Vagina (tissue), 2 donors: Measurements from ENCODE around the gene STK26.

Experiments used
- CTCF ChIP-seq, 3 experiments: fragments of 450-650 bp in 2 of 3; fragments of 200-600 bp in 1 of 3; sonication (generic) in 1 of 3; IDR thresholded peaks; one replicate each; pipeline ENCODE4 v1.5.1; 2017 to 2019; ENCODE audit warnings: antibody characterized with exemption in 3 of 3, mild to moderate bottlenecking in 2 of 3, moderate library complexity in 2 of 3
- POLR2A ChIP-seq, 2 donors: fragments of 450-650 bp; IDR thresholded peaks; one replicate each; pipeline ENCODE4 v1.6.1; 2017; ENCODE audit warnings: antibody characterized with exemption in 2 of 2, mild to moderate bottlenecking in 2 of 2, moderate library complexity in 2 of 2

- TF ChIP-seq CTCF (IDR thresholded peaks at IDR 0.05) (no peak), POLR2A (IDR thresholded peaks at IDR 0.05) (no peak)
Measured at GRCh38 chrX:132030264-132030663, 7.2 kb downstream of the STK26 start.
